ENCODE results near the gene PRMT3. TPM values are rescaled to one million over a fixed set of nuclear protein-coding genes. Genes with fewer than 3 reads are reported as not detected.

Gene PRMT3
- total RNA-seq, 4 donors from 2014 or later = 10.5 to 42.1 (median 16.2) TPM

- no peaks in the 10 kb centered on the region for H3K9me3 ChIP-seq
- H3K4me1 ChIP-seq = no peaks in the 10 kb centered on the region
- TF ChIP-seq POLR2A (IDR thresholded peaks at IDR 0.05) (no peak), CTCF (IDR thresholded peaks at IDR 0.05) (no peak)
- no peak overlapping the region for H3K4me3 ChIP-seq
- H3K36me3 ChIP-seq = peaks cover 0 to 23% (median 0%) of the 10 kb centered on the region in 3 donors
- no peaks in the 10 kb centered on the region for H3K27me3 ChIP-seq
- DNase-seq = no peak
- H3K27ac ChIP-seq = no peak overlapping the region
Observed at GRCh38 chr11:20497124-20497792, 109.7 kb downstream of the PRMT3 start.

- no peak for TF ChIP-seq POLR2A (IDR thresholded peaks at IDR 0.05)
- no peak for TF ChIP-seq CTCF (IDR thresholded peaks at IDR 0.05)
- peaks cover 0 to under 1% (median 0%) of the 10 kb centered on the region in 3 donors for H3K36me3 ChIP-seq
- no peaks in the 10 kb centered on the region for H3K9me3 ChIP-seq
- H3K4me3 ChIP-seq = no peak overlapping the region
- no peak overlapping the region for H3K27ac ChIP-seq
- no peaks in the 10 kb centered on the region for H3K4me1 ChIP-seq
- DNase-seq = no peak
- no peaks in the 10 kb centered on the region for H3K27me3 ChIP-seq
Observed at GRCh38 chr11:20501252-20501651, 113.7 kb downstream of the PRMT3 start.

GRCh38 chr11:20501971-20502370 lies 114.5 kb downstream of the PRMT3 start:
- no peak for DNase-seq
- TF ChIP-seq CTCF (IDR thresholded peaks at IDR 0.05) (no peak), POLR2A (IDR thresholded peaks at IDR 0.05) (no peak)
- H3K36me3 ChIP-seq = no peaks in the 10 kb centered on the region
- no peaks in the 10 kb centered on the region for H3K9me3 ChIP-seq
- no peaks in the 10 kb centered on the region for H3K27me3 ChIP-seq
- H3K4me3 ChIP-seq = no peak overlapping the region
- H3K27ac ChIP-seq = no peak overlapping the region
- H3K4me1 ChIP-seq = no peaks in the 10 kb centered on the region

GRCh38 chr11:20511982-20512381 lies 124.5 kb downstream of the PRMT3 start:
- TF ChIP-seq POLR2A (IDR thresholded peaks at IDR 0.05) = no peak
- H3K27ac ChIP-seq = no peak overlapping the region
- no peaks in the 10 kb centered on the region for H3K36me3 ChIP-seq
- H3K9me3 ChIP-seq = no peaks in the 10 kb centered on the region
- H3K4me1 ChIP-seq = no peaks in the 10 kb centered on the region
- no peak overlapping the region for H3K4me3 ChIP-seq
- H3K27me3 ChIP-seq = no peaks in the 10 kb centered on the region
- no peak for DNase-seq

GRCh38 chr11:20512869-20513268 lies 125.4 kb downstream of the PRMT3 start:
- Histone ChIP-seq H3K4me1 (no peaks in the 10 kb centered on the region), H3K36me3 (no peaks in the 10 kb centered on the region), H3K9me3 (no peaks in the 10 kb centered on the region), H3K27ac (no peak overlapping the region), H3K4me3 (no peak overlapping the region), H3K27me3 (no peaks in the 10 kb centered on the region)
- TF ChIP-seq POLR2A (IDR thresholded peaks at IDR 0.05) = no peak
- TF ChIP-seq CTCF (IDR thresholded peaks at IDR 0.05) = no peak
- DNase-seq = no peak

GRCh38 chr11:20518323-20518834 lies 130.9 kb downstream of the PRMT3 start:
- no peaks in the 10 kb centered on the region for H3K9me3 ChIP-seq
- no peak for DNase-seq
- no peak overlapping the region for H3K4me3 ChIP-seq
- H3K27me3 ChIP-seq = no peaks in the 10 kb centered on the region
- H3K27ac ChIP-seq = no peak overlapping the region
- H3K36me3 ChIP-seq = no peaks in the 10 kb centered on the region
- TF ChIP-seq POLR2A (IDR thresholded peaks at IDR 0.05) (no peak), CTCF (IDR thresholded peaks at IDR 0.05) (no peak)
- H3K4me1 ChIP-seq = no peaks in the 10 kb centered on the region
